LNCAP (cell line): Measurements from ENCODE around the gene ZSCAN12.

Experiments
- TF ChIP-seq, protein P1 (sequence below): fragments of 450-650 bp; IDR thresholded peaks from 2 replicates; pipeline ENCODE4 v1.5.1; 2017; ENCODE audit warnings: mild to moderate bottlenecking

ZSCAN12 gene

DNA sequence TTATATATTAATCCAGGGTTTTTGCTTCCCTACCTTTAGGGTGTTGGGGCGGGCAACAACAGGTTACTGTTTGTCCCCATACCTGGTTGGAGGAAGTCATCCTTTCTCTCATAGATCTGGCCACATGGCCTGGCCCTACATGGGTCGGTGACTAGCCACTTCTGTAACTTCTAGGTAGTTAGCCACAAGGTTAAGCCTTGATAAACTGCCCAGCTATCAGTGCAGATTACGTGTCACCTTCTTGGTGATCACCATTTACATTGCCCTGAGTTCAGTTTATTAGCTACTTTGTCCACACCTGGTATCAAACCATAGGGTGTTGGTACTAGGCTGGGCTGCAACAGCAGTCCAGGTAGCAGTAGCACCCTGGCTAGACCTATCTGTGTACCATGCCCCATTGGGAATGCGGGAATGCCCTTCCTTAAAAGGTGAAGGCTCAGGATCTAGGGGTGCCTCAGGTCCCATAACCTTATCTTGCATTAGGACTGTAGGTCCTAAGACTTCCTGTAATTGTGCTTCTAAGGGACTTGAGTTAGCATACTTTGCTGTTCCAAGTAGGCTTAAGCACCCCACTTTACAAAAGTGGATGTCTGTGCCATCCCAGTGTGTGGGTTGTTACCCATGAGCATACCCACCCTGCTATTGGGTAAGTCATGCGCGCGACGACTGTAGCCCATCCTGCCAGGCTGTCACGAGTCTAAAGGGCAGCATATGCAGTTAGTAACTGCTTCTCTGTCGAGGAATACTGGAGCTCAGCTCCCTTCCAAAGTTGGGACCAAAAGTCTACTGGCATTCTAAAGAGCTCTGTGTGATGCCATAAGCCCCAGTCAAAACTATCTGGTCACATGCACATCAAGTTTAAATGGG is 44.6 kb downstream of the ZSCAN12 start:
- TF ChIP-seq, protein P1, sequence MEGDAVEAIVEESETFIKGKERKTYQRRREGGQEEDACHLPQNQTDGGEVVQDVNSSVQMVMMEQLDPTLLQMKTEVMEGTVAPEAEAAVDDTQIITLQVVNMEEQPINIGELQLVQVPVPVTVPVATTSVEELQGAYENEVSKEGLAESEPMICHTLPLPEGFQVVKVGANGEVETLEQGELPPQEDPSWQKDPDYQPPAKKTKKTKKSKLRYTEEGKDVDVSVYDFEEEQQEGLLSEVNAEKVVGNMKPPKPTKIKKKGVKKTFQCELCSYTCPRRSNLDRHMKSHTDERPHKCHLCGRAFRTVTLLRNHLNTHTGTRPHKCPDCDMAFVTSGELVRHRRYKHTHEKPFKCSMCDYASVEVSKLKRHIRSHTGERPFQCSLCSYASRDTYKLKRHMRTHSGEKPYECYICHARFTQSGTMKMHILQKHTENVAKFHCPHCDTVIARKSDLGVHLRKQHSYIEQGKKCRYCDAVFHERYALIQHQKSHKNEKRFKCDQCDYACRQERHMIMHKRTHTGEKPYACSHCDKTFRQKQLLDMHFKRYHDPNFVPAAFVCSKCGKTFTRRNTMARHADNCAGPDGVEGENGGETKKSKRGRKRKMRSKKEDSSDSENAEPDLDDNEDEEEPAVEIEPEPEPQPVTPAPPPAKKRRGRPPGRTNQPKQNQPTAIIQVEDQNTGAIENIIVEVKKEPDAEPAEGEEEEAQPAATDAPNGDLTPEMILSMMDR: no peak

DNA sequence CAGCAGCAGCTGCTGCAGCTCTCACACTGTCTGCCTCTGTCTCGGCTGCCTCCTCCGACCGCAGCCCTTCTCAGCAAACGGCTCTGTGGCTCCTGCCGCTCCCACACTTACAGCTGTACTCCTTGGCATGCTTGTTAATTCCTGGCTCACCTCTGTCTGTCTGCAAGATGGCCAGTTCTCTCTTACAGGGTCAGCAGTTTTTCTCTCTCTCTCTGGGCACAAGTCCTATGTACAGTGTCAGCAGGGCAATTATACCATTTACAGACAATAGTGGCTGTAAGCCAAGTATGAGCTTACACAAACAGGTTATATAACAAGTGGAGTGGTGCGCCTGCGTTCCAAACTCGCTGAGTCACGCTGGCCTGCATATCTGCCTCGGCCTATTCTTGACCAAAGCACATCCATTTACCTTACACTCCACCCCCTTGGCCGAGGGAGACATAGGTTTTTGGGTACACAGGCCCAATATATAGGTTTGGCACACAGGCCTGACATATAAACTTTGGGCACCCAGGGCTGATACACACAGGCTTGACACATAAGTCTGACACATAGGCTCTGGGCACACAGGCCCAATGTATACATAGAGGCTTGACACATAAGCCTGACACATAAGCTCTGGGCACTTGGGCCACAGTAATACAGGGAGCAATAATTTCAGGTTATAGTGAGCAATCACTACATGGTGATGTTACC is 45.4 kb downstream of the ZSCAN12 start:
- TF ChIP-seq, protein P1: no peak

- TF ChIP-seq, protein P1: no peak
Observed at GRCh38 chr6:28353356-28353755, 46.2 kb downstream of the ZSCAN12 start.

GRCh38 chr6:28351493-28351925 is 48.0 kb downstream of the ZSCAN12 start:
- TF ChIP-seq, protein P1: no peak

GRCh38 chr6:28351087-28351486 is 48.5 kb downstream of the ZSCAN12 start:
- TF ChIP-seq, protein P1: no peak

DNA sequence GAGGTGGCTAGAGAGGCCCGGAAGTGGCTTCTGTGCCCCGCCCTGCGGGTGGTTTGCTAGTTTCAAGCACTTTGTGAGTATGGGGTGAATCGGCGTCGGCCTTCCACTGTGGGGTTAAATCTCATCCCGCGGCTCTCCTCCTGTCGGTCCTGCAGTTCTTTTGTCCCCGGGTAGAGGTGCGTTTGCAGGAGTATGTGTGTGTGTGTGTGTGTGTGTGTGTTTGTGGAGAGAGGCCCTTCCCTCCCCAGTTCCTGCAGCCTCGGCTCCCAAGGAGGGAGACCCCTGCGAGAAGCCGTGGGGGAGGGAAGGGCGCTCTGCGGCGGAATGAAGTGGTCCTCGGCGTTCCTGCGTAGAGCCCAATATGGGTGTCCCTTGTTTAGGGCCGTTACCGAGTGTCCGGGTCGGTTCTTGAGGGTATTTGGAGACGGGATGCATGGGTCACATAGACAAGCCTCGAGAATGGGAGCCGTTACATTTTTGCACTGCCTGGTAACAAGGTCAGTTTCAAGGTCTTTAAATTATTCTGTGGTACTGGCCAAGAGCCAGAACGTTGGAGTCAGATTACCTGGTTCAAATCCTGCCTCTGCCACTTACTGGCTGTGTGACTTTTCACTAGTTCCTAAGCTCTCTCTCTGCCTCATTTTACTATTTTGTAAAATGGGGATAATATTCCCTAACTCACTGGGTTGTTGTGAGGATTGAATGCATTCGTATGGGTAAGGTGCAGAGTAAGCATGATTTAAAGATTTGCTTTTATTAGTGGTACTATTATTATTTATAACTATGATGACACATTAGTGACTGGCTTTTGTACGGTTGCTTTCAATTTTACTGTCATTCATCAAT is 49.4 kb downstream of the ZSCAN12 start, which contains the start of gene ZKSCAN3:
ZKSCAN3 (plus strand) TSS at position 56 of the 846 bp plus-strand sequence. CDS start 9,640 bp downstream, outside the sequence.
- TF ChIP-seq, protein P1: no peak

DNA sequence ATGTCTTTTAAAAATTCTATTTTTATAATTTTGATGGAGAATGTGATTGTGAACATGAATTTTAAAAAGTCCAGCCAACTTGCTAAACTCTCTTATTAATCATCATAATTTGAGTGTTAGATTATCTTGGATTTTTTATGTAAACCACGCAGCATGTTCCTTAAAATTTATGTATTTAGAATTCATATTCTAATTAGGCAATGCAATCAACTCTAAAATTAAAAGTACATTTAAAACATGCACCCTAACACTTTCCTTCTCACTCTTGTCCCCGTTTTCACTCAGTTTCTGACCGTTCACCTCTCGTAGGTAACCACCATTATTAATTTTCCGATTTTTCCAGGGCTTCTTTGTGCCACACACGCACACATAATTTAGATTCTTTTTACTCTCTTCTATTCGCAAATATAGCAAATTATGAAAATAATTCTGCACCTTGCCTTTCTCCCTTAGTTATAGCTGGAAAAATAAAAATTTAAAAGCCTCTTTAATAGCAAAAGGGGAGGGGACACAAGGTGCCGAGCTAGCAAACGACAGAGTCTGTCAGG is 50.1 kb downstream of the ZSCAN12 start:
- TF ChIP-seq, protein P1: no peak
